Brain pericyte (primary cell): ENCODE data around the gene HPCA.

ENCODE experiments used
- DNase-seq: peaks from one replicate; pipeline ENCODE4 v3.0.0-alpha.2; 2012; ENCODE audit warnings: low read depth, low spot score

HPCA gene

GRCh38 chr1:32934535-32934934 lies 48.2 kb downstream of the HPCA start:
- DNase-seq, result no peak

GRCh38 chr1:32937061-32937460 lies 50.8 kb downstream of the HPCA start:
- no peak for DNase-seq

GRCh38 chr1:32939655-32940371 lies 53.5 kb downstream of the HPCA start:
- no peak for DNase-seq

- no peak for DNase-seq
Measured at GRCh38 chr1:32944180-32944579, 57.9 kb downstream of the HPCA start.
